ENCODE data around the gene CENATAC.
A peak's percentile ranks its signal among the peaks of the same experiment; 100 is the strongest.

The CENATAC gene

DNA sequence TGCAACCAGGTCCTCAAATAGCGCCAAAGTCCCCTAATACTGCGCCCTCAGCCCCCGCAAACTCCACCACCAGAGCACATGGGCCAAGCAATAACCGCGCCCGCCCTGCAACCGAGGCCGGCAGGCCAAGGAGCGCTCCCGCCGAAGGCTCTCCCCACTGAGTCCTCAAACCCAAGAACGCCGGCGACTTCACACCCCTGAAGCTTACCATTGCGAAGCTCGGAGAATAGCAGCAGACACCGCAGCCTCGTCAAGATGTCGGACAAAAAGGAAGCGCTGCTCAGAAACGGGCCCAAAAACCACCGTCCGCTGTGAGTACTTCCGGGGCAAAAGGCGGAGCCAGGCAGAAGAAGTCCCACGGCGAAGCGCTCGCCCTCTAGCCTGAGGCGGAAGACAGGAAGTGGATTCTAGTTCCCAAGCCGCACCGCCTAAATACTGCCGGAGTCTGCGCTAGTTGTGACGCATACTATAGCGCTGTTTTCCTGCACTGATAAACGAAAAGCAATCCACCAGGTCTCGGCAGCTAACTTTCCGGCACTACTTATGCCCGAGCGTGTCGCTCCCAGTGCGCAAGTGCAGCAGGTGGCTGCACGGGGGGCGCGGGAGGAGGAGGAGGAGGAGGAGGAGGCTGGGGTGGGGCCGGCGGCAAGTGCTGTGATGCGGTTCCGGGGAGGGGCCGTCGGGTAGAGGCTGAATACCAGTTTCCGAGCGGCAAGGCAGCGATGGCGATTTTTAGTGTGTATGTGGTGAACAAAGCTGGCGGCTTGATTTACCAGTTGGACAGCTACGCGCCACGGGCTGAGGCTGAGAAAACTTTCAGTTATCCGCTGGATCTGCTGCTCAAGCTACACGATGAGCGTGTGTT, 20.4 kb downstream of the CENATAC start, which contains the start of the genes RPS25 and TRAPPC4:
Gene RPS25 (minus strand): TSS at position 270 of the 865 bp plus-strand sequence. CDS start 59 bp downstream, at position 211.
Gene TRAPPC4 (plus strand): TSS at position 693 of the 865 bp plus-strand sequence. CDS start 30 bp downstream, at position 723.
- H4K20me1 ChIP-seq (ENCODE audit: insufficient read depth, low read length) = 0 out of 2 replicates have a peak, but pooled peaks cover 3% of the 10 kb centered on the region
- H3K9me2 ChIP-seq (replicated peaks; ENCODE audit: insufficient read depth, low read length) = no peaks in the 10 kb centered on the region
- H3K27ac ChIP-seq (ENCODE audit: low read length) = peak within 1 kb of the TSS; percentile 93
- peak within 1 kb of the TSS; percentile 92 for H3K9ac ChIP-seq (ENCODE audit: low read length)
- peak; percentile 97 for DNase-seq
- no peaks in the 10 kb centered on the region for H3K27me3 ChIP-seq (replicated peaks; ENCODE audit: insufficient read depth, low read length)
- TF ChIP-seq EZH2 (optimal IDR thresholded peaks at IDR 0.05; ENCODE audit: low read depth, low read length) = no peak
- TF ChIP-seq, protein P1, sequence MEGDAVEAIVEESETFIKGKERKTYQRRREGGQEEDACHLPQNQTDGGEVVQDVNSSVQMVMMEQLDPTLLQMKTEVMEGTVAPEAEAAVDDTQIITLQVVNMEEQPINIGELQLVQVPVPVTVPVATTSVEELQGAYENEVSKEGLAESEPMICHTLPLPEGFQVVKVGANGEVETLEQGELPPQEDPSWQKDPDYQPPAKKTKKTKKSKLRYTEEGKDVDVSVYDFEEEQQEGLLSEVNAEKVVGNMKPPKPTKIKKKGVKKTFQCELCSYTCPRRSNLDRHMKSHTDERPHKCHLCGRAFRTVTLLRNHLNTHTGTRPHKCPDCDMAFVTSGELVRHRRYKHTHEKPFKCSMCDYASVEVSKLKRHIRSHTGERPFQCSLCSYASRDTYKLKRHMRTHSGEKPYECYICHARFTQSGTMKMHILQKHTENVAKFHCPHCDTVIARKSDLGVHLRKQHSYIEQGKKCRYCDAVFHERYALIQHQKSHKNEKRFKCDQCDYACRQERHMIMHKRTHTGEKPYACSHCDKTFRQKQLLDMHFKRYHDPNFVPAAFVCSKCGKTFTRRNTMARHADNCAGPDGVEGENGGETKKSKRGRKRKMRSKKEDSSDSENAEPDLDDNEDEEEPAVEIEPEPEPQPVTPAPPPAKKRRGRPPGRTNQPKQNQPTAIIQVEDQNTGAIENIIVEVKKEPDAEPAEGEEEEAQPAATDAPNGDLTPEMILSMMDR (IDR thresholded peaks at IDR 0.05; ENCODE audit: low read length) = no peak
- TF ChIP-seq EZH2phosphoT487 (IDR thresholded peaks at IDR 0.05; ENCODE audit: low read length) = no peak
- peaks cover 70% of the 10 kb centered on the region for H3F3A ChIP-seq (ENCODE audit: insufficient read depth, low read length)
- H2AFZ ChIP-seq (ENCODE audit: low read length) = peak within 1 kb of the TSS; percentile 67
- H3K4me2 ChIP-seq (ENCODE audit: low read depth, low read length) = peak within 1 kb of the TSS; percentile 95
- H3K4me3 ChIP-seq (ENCODE audit: low read length) = peak within 1 kb of the TSS; percentile 97
- H3K4me1 ChIP-seq (ENCODE audit: low read length) = peaks cover 33% of the 10 kb centered on the region
- peaks cover 12% of the 10 kb centered on the region for H3K36me3 ChIP-seq (replicated peaks; ENCODE audit: insufficient read depth, low read length)
- H3K9me3 ChIP-seq (replicated peaks; ENCODE audit: insufficient read depth, low read length) = no peaks in the 10 kb centered on the region
- peaks cover 73% of the 10 kb centered on the region for H3K79me2 ChIP-seq (ENCODE audit: low read length)

DNA sequence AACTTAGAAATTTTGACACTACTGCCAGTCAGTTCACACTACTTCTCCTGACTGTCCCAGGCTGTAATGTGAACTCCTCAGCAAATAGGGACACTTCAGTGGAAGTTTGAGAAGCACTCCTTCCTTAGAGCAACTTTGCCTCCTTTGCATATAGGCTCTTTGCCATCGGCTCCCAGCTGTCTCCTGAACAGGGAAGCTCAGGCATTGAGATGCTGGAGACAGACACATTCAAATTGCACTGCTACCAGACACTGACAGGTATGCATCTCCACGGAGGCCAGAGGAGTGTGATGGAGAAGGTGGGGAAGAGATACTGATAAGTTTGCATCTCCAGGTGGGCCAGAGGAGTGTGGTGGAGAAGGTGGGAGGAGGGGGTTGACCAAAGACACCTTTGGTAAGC, 22.1 kb downstream of the CENATAC start:
- Histone ChIP-seq H3K9me2 (replicated peaks; ENCODE audit: insufficient read depth, low read length) (no peaks in the 10 kb centered on the region), H3K79me2 (ENCODE audit: low read length) (peaks cover 88% of the 10 kb centered on the region), H3K36me3 (replicated peaks; ENCODE audit: insufficient read depth, low read length) (peaks cover 12% of the 10 kb centered on the region), H3K4me3 (ENCODE audit: low read length) (peak overlapping the region; percentile 97), H3K4me2 (ENCODE audit: low read depth, low read length) (peak overlapping the region; percentile 95), H3F3A (ENCODE audit: insufficient read depth, low read length) (peaks cover 67% of the 10 kb centered on the region), H3K27ac (ENCODE audit: low read length) (peak overlapping the region; percentile 93; the same call in 1 of the 2 replicates), H3K27me3 (replicated peaks; ENCODE audit: insufficient read depth, low read length) (no peaks in the 10 kb centered on the region), H3K4me1 (ENCODE audit: low read length) (peaks cover 50% of the 10 kb centered on the region), H2AFZ (ENCODE audit: low read length) (no peak overlapping the region), H3K9me3 (replicated peaks; ENCODE audit: insufficient read depth, low read length) (no peaks in the 10 kb centered on the region), H4K20me1 (ENCODE audit: insufficient read depth, low read length) (0 out of 2 replicates have a peak, but pooled peaks cover 3% of the 10 kb centered on the region), H3K9ac (ENCODE audit: low read length) (peak overlapping the region; percentile 92; the same call in 1 of the 2 replicates)
- no peak for DNase-seq
- TF ChIP-seq, protein P1 (IDR thresholded peaks at IDR 0.05; ENCODE audit: low read length) = no peak
- no peak for TF ChIP-seq EZH2 (optimal IDR thresholded peaks at IDR 0.05; ENCODE audit: low read depth, low read length)
- no peak for TF ChIP-seq EZH2phosphoT487 (IDR thresholded peaks at IDR 0.05; ENCODE audit: low read length)

- H3K4me1 ChIP-seq (ENCODE audit: low read length) = peaks cover 49% of the 10 kb centered on the region
- 0 out of 2 replicates have a peak, but pooled peaks cover 3% of the 10 kb centered on the region for H4K20me1 ChIP-seq (ENCODE audit: insufficient read depth, low read length)
- no peak overlapping the region for H3K9ac ChIP-seq (ENCODE audit: low read length)
- H3K36me3 ChIP-seq (replicated peaks; ENCODE audit: insufficient read depth, low read length) = peaks cover 1% of the 10 kb centered on the region; the same call in 1 of the 2 replicates
- H3K79me2 ChIP-seq (ENCODE audit: low read length) = peaks cover 88% of the 10 kb centered on the region
- H3K4me2 ChIP-seq (ENCODE audit: low read depth, low read length) = peak overlapping the region; percentile 41; the same call in 1 of the 2 replicates
- H3K9me2 ChIP-seq (replicated peaks; ENCODE audit: insufficient read depth, low read length) = no peaks in the 10 kb centered on the region
- TF ChIP-seq, protein P1 (IDR thresholded peaks at IDR 0.05; ENCODE audit: low read length) = no peak
- TF ChIP-seq EZH2phosphoT487 (IDR thresholded peaks at IDR 0.05; ENCODE audit: low read length) (no peak), EZH2 (optimal IDR thresholded peaks at IDR 0.05; ENCODE audit: low read depth, low read length) (no peak)
- H3K9me3 ChIP-seq (replicated peaks; ENCODE audit: insufficient read depth, low read length) = no peaks in the 10 kb centered on the region
- H2AFZ ChIP-seq (ENCODE audit: low read length) = no peak overlapping the region
- H3K4me3 ChIP-seq (ENCODE audit: low read length) = no peak overlapping the region
- H3F3A ChIP-seq (ENCODE audit: insufficient read depth, low read length) = peaks cover 51% of the 10 kb centered on the region
- H3K27me3 ChIP-seq (replicated peaks; ENCODE audit: insufficient read depth, low read length) = no peaks in the 10 kb centered on the region
- DNase-seq = no peak
- peak overlapping the region; percentile 92; the same call in 1 of the 2 replicates for H3K27ac ChIP-seq (ENCODE audit: low read length)
Observed at GRCh38 chr11:119021631-119022030, 23.7 kb downstream of the CENATAC start.
